Activated CD8-positive, alpha-beta T cell treated with anti-CD3 and anti-CD28 coated beads, Interleukin-2, amount 10 ng/mL, durations not matched to agents 7 days and 5 days (primary cell): Measurements from ENCODE around the gene ITGB1BP1. TPM values are rescaled to one million over a fixed set of nuclear protein-coding genes. Genes with fewer than 3 reads are reported as not detected.

Experiments
- ATAC-seq: fragments of 150-1000 bp; cut with Tn5 transposase; one replicate; pipeline ENCODE4 v1.10.0; 2021; ENCODE audit warnings: moderate library complexity
- CTCF ChIA-PET: fragments of 350-600 bp; sonication (Branson Sonifier 250); formaldehyde crosslinking; loops from one replicate; lab custom pipeline; 2021; ENCODE audit warnings: antibody characterized with exemption; lab: Charles Lee
- POLR2A ChIA-PET: fragments of 350-600 bp; sonication (Branson Sonifier 250); formaldehyde crosslinking; loops from one replicate; lab custom pipeline; 2021; ENCODE audit warnings: antibody characterized with exemption; lab: Charles Lee
- DNase-seq: peaks from one replicate; pipeline ENCODE4 v3.0.0-alpha.2; 2020
- H3K27ac Mint-ChIP-seq: one replicate; pipeline ENCODE4 v1.8.0; 2021; ENCODE audit warnings: mild to moderate bottlenecking, mixed read lengths
- H3K27me3 Mint-ChIP-seq: one replicate; pipeline ENCODE4 v1.8.0; 2021; ENCODE audit warnings: low read depth, mixed read lengths
- H3K36me3 Mint-ChIP-seq: one replicate; pipeline ENCODE4 v1.8.0; 2021; ENCODE audit warnings: low read depth, mixed read lengths
- H3K4me1 Mint-ChIP-seq: one replicate; pipeline ENCODE4 v1.8.0; 2021; ENCODE audit warnings: low read depth, mixed read lengths
- H3K4me3 Mint-ChIP-seq: one replicate; pipeline ENCODE4 v1.8.0; 2021; ENCODE audit warnings: mild to moderate bottlenecking, mixed read lengths
- H3K9me3 Mint-ChIP-seq: one replicate; pipeline ENCODE4 v1.8.0; 2022; ENCODE audit warnings: mixed read lengths; ENCODE audit not compliant: insufficient read depth
- total RNA-seq, 2 experiments: library from RNA; stranded (reverse); gene quantifications; one replicate each; pipeline ENCODE4 v1.2.3, GENCODE V29; 2021

ITGB1BP1 gene
- total RNA-seq, 2 experiments from 2014 or later, result 170 to 177 TPM

DNA sequence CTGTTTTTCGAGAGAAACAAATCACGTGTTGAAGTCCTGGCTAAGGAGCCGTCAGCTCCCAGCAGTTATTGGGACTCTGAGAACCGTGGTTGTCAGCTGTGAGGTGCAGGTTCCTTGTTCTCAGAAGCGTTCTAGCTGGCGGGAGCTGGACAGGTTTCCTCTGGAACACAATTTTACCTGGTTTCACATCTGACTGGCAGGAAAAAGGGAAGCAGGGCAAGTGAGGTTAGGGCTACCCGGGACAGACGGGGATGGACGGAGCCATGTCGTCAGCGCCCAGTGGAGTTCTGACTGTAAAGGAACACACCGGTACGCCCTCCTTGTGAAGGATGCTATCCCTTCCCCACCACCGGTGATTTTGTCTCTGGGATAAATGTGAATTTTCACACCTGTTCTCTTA, 26.1 kb downstream of the ITGB1BP1 start:
- no peak for DNase-seq
- H3K4me3 Mint-ChIP-seq, result no peak overlapping the region
- ChIA-PET CTCF (no interaction called here), POLR2A (no interaction called here)
- no peak overlapping the region for H3K27ac Mint-ChIP-seq
- H3K4me1 Mint-ChIP-seq, result no peaks in the 10 kb centered on the region
- no peak for ATAC-seq
- no peaks in the 10 kb centered on the region for H3K9me3 Mint-ChIP-seq
- H3K27me3 Mint-ChIP-seq, result no peaks in the 10 kb centered on the region
- H3K36me3 Mint-ChIP-seq, result no peaks in the 10 kb centered on the region

DNA sequence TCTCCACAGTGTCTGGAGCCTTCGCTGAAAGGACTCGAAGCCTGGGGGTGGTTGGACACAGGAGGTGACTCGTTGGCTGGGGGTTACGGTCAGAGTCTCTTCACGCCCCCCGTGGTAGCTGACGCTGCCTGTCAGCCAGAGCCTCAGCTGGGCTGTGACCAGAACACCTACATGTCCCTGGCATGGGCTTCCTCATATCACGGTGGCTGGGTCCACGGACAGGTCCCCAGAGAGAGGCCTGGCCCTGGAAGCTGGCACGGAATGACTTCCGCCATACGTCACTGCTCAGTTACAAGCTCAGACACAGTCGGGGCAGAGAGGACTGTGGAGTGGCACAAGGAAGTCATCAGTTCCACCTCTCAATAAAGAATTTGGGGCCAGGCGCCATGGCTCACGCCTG, 28.5 kb downstream of the ITGB1BP1 start:
- H3K27ac Mint-ChIP-seq, result no peak overlapping the region
- DNase-seq, result no peak
- ATAC-seq, result no peak
- ChIA-PET CTCF (no interaction called here), POLR2A (no interaction called here)
- no peaks in the 10 kb centered on the region for H3K27me3 Mint-ChIP-seq
- H3K4me1 Mint-ChIP-seq, result no peaks in the 10 kb centered on the region
- H3K36me3 Mint-ChIP-seq, result no peaks in the 10 kb centered on the region
- no peak overlapping the region for H3K4me3 Mint-ChIP-seq
- no peaks in the 10 kb centered on the region for H3K9me3 Mint-ChIP-seq

DNA sequence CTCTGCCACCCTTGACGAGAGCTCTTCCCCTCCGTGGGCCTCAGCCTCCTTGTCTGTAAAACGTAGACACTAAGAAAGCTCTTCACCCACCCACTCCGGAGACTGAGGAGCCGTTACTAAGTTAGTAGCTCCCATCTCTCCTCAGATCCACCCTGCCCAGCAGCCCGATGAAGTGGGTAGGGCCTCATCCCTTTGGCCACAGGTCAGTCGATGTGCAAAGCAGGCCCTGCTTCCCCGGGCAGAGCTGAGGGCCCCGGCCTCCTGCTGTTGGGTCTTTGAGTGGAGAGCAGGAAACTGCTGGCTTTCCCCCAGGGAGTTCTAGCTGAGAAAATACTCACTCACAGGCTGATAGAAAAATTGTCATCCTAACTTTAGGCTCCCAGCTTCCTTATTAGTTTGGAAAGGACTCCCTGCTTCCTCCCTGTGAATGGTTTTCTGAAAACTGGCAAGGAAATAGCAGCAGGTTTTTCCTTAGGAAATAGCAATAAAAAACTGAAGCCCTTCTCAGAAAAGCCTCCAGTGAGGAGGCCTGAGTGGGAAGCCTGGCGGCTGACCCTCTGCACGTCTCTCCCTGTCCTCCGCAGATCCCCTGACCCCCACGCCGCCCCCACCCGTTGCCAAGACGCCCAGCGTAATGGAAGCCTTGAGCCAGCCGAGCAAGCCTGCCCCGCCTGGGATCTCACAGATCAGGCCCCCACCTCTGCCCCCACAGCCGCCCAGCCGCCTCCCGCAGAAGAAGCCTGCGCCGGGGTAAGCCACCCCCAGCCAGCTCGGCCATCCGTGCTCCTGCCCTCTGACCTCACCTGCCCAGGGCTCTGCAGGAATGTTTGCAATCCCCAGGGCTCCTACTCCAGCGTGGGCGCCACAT, 30.2 kb downstream of the ITGB1BP1 start:
- Mint-ChIP-seq H3K9me3 (no peaks in the 10 kb centered on the region), H3K27me3 (no peaks in the 10 kb centered on the region), H3K36me3 (no peaks in the 10 kb centered on the region), H3K27ac (no peak overlapping the region), H3K4me1 (no peaks in the 10 kb centered on the region), H3K4me3 (no peak overlapping the region)
- ChIA-PET POLR2A (no interaction called here), CTCF (no interaction called here)
- DNase-seq, result no peak
- no peak for ATAC-seq

DNA sequence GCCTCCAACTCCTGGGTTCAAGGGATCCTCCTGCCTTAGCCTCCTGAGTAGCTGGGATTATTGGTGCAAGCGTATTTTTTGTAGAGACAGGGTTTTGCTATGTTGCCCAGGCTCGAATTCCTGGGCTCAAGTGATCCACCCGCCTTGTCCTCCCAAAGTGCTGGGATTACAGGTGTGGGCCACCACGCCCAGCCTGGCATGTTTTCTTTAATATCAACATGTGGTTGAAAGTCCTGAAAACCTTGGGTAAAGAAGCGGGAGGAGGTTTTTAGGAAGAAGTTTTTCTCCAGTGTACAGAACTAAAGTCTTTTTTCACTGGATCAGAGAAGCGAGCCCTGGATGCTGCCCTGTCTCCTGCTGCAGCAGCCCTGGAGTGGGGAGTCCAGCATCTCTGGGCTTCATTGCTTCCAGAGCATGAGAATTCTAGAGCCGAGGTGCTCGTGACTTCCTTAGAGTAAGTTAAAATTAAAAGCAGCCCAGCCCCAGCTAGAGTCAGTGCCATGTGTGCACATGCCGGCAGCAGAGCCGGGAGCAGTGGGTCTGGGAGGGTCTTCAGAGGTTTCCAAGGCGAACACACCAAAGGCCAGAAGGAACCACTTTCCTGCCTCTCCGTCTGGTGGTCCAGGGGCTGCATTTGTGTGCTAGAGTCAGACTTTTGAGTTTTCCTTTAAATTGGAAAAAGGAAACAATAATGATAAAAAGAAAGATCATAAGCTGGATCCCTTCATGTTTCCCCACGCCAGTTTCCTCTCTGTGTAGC, 31.2 kb downstream of the ITGB1BP1 start:
- no peak for DNase-seq
- Mint-ChIP-seq H3K36me3 (no peaks in the 10 kb centered on the region), H3K4me1 (no peaks in the 10 kb centered on the region), H3K9me3 (no peaks in the 10 kb centered on the region), H3K4me3 (no peak overlapping the region), H3K27me3 (peaks cover 1% of the 10 kb centered on the region), H3K27ac (no peak overlapping the region)
- ChIA-PET CTCF (no interaction called here), POLR2A (no interaction called here)
- ATAC-seq, result no peak

DNA sequence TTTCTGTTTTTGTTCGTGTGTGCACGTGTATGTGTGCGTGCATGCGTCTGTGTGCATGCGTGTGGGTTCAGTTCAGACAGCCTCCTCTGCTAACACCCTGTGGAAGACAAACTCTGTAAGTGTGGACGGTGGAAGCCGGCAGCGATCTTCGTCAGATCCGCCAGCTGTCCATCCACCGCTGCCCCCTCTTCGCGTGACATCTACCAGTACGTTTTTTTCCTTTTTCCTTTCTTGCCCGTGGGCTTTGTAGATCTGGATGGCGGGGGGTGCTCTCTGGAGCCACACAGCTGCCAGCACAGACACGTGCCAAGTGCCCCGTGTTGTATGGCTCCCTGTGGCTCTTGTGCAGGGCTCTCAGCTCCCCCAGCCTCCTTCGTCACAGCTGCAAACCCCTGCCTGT, 32.3 kb downstream of the ITGB1BP1 start:
- POLR2A ChIA-PET, result no interaction called here
- no peak for ATAC-seq
- Mint-ChIP-seq H3K4me3 (no peak overlapping the region), H3K27ac (no peak overlapping the region), H3K4me1 (no peaks in the 10 kb centered on the region), H3K36me3 (no peaks in the 10 kb centered on the region), H3K9me3 (no peaks in the 10 kb centered on the region), H3K27me3 (peaks cover 2% of the 10 kb centered on the region)
- CTCF ChIA-PET, result no interaction called here
- DNase-seq, result no peak

DNA sequence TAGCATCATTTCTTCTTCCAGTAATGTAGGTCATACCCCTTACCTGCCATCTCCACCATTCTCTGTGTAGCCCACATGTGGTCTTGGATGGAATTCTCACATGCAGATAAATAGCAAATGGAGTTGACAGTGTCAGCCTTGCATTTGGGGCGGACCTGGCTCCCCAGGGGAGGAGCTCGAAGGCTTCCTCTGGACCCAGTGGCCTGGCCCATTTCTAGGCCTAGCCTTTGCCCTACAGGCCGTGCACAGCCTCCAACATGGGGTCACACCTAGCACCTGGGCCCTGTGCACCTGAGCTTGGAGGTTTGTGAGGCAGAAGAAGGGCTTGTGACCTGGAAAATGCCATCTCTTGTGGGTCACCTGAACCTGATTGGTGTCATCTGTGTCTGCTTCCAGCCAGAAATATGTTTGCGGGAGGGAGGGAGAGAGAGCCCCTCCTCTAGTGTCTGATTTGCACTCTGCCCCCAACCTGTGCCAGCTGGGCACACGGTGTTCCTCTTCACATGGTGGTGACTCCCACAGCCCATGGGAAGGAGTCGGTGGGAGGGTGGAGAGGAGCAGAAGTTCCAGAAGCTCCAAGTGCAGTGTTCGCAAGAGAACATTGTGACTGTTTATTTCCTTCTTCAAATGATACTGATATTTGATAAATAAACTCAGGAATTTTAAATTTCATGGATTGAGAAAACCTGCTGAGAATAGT, 33.0 kb downstream of the ITGB1BP1 start:
- CTCF ChIA-PET, result no interaction called here
- H3K36me3 Mint-ChIP-seq, result no peaks in the 10 kb centered on the region
- H3K27ac Mint-ChIP-seq, result no peak overlapping the region
- peaks cover 2% of the 10 kb centered on the region for H3K27me3 Mint-ChIP-seq
- no peak for ATAC-seq
- H3K9me3 Mint-ChIP-seq, result no peaks in the 10 kb centered on the region
- no peak overlapping the region for H3K4me3 Mint-ChIP-seq
- H3K4me1 Mint-ChIP-seq, result no peaks in the 10 kb centered on the region
- POLR2A ChIA-PET, result no interaction called here
- no peak for DNase-seq

DNA sequence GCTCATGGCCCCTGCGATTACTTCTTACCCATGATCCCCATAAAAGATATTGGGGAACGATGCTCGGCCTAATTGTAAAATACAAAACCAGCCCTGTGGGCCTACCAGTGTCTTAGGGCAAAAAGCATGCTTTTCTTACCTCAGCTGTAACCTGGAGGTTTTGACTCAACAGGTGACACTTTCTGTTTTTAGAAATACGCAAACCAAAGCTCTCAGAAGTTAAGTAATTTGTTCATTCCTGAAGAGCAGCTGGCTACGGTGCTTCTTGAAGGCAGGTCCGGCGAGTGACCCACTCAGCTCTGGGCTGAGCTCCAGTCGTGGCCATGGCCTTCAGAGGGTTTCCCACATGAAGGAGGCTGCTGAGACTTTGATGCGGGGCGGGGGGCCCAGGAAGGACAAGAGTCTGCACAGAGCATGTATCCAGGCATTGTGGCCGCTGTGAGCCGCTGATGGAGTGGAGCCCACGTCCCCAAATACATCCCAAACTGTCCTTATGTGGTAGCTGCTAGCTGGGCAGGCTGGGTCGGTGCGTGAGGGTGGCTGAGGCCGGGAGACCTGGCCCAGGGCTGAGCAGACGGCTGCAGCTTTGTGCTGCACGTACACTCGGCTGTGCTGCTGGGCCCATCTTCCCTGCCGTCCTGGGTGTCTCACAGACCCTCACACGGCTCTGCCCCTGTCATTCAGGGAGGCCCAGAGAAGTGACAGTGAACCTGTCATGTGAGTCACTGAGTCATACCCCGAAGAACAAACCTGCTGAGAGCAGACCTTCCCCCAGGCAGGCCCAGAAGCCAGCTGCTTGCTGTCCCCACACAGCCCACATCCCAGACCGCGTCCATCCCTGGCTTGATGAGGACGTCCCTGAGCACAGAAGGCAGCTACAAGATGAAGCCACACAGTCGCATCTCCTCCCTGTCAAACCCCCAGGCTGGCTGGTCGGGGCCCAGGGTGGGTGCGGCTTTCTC, 34.1 kb downstream of the ITGB1BP1 start:
- Mint-ChIP-seq H3K9me3 (no peaks in the 10 kb centered on the region), H3K4me1 (no peaks in the 10 kb centered on the region), H3K4me3 (no peak overlapping the region), H3K27ac (no peak overlapping the region), H3K27me3 (peaks cover 4% of the 10 kb centered on the region), H3K36me3 (no peaks in the 10 kb centered on the region)
- ChIA-PET POLR2A (no interaction called here), CTCF (no interaction called here)
- ATAC-seq (no peak), DNase-seq (no peak)

DNA sequence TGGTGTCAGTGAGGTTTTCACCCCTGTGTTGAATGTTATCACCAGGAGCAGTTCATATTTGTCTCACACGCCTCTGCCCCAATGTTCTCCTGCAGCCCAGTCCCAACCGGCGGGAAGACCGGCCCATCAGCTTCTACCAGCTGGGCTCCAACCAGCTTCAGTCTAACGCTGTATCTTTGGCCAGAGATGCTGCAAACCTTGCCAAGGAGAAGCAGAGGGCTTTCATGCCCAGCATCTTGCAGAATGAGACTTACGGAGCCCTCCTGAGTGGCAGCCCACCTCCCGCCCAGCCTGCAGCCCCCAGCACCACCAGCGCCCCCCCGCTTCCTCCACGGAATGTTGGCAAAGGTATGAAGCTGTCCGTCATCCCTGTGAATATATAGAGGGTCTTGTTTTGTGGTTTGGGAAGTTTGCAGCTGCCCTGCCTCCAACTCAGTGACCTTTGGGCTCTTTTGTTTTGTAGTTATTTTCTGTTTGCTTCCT, 35.1 kb downstream of the ITGB1BP1 start:
- ChIA-PET POLR2A (no interaction called here), CTCF (no interaction called here)
- no peak for DNase-seq

DNA sequence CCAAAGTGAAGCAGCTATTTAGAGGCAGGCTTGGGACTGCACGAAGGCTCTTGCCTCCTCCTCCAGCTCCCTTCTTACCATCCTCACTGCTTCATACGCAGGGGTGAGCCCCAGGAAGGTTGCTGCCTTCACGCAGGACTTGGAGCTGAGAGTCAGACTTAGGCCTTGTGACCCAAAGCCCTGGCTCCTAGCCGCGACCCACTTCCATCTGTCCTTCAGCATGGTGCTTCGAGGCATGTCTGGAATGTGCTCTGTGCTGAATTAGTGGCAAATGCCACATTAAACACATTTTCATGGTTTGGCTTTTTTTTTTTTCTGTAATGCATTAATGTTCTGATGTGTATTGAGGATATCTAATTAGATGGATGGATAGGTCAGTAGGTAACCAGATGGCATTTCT, 37.5 kb downstream of the ITGB1BP1 start:
- DNase-seq (no peak), ATAC-seq (no peak)
- Mint-ChIP-seq H3K9me3 (no peaks in the 10 kb centered on the region), H3K4me1 (no peaks in the 10 kb centered on the region), H3K27me3 (peaks cover 4% of the 10 kb centered on the region), H3K36me3 (no peaks in the 10 kb centered on the region), H3K4me3 (no peak overlapping the region), H3K27ac (no peak overlapping the region)
- CTCF ChIA-PET, result no interaction called here
- POLR2A ChIA-PET, result no interaction called here

More for the DNA sequence above, 35.1 kb downstream of the ITGB1BP1 start:
- ATAC-seq, result no peak
- H3K36me3 Mint-ChIP-seq, result no peaks in the 10 kb centered on the region
- H3K27ac Mint-ChIP-seq, result no peak overlapping the region
- peaks cover 4% of the 10 kb centered on the region for H3K27me3 Mint-ChIP-seq
- no peaks in the 10 kb centered on the region for H3K9me3 Mint-ChIP-seq
- no peaks in the 10 kb centered on the region for H3K4me1 Mint-ChIP-seq
- H3K4me3 Mint-ChIP-seq, result no peak overlapping the region

DNA sequence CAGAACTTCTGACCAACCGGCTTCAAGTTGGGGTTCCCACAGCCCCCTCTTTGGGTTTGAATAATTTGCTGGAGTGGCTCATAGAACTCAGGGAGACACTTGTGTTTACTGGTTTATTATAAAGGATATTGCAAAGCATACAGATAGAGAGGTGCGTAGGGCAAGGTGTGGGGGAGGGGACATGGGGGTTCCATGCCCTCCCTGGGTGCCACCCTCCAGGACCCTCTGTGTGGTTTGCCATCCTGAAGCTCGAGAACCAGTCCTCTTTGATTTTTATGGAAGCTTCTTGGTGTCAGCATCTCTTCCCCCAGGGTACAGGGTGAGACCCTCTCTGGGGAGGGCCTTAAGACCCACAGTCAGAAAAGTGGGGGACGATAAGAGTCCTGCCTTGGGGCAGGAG, 38.8 kb downstream of the ITGB1BP1 start:
- CTCF ChIA-PET, result no interaction called here

DNA sequence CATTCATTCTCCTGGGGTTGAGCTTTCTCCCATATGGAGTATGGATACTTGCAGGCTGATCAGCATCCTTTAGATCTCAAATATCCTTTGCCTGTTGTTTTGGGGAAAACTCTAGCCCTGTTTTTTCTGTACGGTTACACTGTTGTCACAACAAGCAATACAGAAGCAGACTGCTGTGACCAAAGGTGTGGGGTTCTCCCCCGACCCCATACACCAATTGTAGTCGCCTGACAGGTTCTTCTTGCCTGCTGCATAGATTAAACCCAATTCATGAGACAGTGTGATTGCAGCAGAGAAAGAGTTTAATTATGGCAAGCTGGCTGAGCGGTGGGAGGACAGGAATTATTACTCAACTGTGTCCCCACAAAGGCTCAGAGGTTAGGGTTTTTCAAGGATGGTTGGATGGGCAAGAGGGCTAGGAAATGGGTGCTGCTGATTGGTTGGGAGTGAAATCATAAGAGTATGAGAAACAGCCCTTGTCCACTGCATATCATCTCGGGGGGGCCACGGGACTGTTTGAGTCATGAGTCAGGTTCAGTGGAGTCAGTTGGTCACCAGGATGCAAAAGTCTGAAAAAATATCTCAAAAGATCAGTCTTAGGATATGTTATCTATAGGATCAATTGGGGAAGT, 40.6 kb downstream of the ITGB1BP1 start:
- H3K4me1 Mint-ChIP-seq, result no peaks in the 10 kb centered on the region
- no peaks in the 10 kb centered on the region for H3K36me3 Mint-ChIP-seq
- H3K27ac Mint-ChIP-seq, result no peak overlapping the region
- ChIA-PET CTCF (no interaction called here), POLR2A (no interaction called here)
- DNase-seq (no peak), ATAC-seq (no peak)
- no peak overlapping the region for H3K4me3 Mint-ChIP-seq
- H3K9me3 Mint-ChIP-seq, result no peaks in the 10 kb centered on the region
- H3K27me3 Mint-ChIP-seq, result peaks cover 4% of the 10 kb centered on the region

More for the DNA sequence above, 38.8 kb downstream of the ITGB1BP1 start:
- Mint-ChIP-seq H3K9me3 (no peaks in the 10 kb centered on the region), H3K4me3 (no peak overlapping the region), H3K4me1 (no peaks in the 10 kb centered on the region), H3K36me3 (no peaks in the 10 kb centered on the region), H3K27me3 (peaks cover 4% of the 10 kb centered on the region), H3K27ac (no peak overlapping the region)
- POLR2A ChIA-PET, result no interaction called here
- no peak for DNase-seq
- no peak for ATAC-seq
